OCI-LY3 (cell line): ENCODE results near the gene STIM1.

Experiments
- H2AFZ ChIP-seq: fragments of 200-600, 300-600 bp; shearing (Covaris generic); 2 replicates; pipeline ENCODE4 v1.6.0; 2014; ENCODE audit warnings: antibody characterized with exemption, low read depth, low read length
- H3K27ac ChIP-seq: fragments of 200-600, 300-600 bp; sonication (generic); 2 replicates; pipeline ENCODE4 v1.5.1; 2014; ENCODE audit warnings: mild to moderate bottlenecking, low read length, moderate library complexity, mixed read lengths
- H3K27me3 ChIP-seq: fragments of 200-600, 300-600 bp; sonication (generic); 2 replicates; pipeline ENCODE4 v1.6.1; 2014; ENCODE audit warnings: low read depth, low read length, mixed read lengths
- H3K36me3 ChIP-seq: fragments of 200-600, 300-600 bp; sonication (generic); replicated peaks from 2 replicates; pipeline ENCODE3; 2014; ENCODE audit warnings: low read depth, low read length, mixed read lengths
- H3K4me1 ChIP-seq: fragments of 300-600, 200-600 bp; sonication (generic); 2 replicates; pipeline ENCODE4 v1.6.1; 2014; ENCODE audit warnings: low read length, mixed read lengths
- H3K4me2 ChIP-seq: fragments of 200-600, 300-600 bp; sonication (generic); 2 replicates; pipeline ENCODE4 v1.6.1; 2014; ENCODE audit warnings: low read length, mixed read lengths
- H3K4me3 ChIP-seq: fragments of 300-600, 200-600 bp; sonication (generic); 2 replicates; pipeline ENCODE4 v1.5.1; 2014; ENCODE audit warnings: antibody characterized with exemption, mild to moderate bottlenecking, low read length, moderate library complexity
- H3K79me2 ChIP-seq: fragments of 300-600, 200-600 bp; shearing (Covaris generic); 2 replicates; pipeline ENCODE4 v1.6.1; 2014; ENCODE audit warnings: mild to moderate bottlenecking, low read length, mixed read lengths
- H3K9ac ChIP-seq: fragments of 300-600, 200-600 bp; shearing (Covaris generic); 2 replicates; pipeline ENCODE4 v1.6.0; 2014; ENCODE audit warnings: mild to moderate bottlenecking, low read length, moderate library complexity
- H3K9me3 ChIP-seq: fragments of 200-600, 300-600 bp; shearing (Covaris generic); 2 replicates; pipeline ENCODE4 v1.6.1; 2014; ENCODE audit warnings: low read length, mixed read lengths; ENCODE audit not compliant: insufficient read depth
- H4K20me1 ChIP-seq: fragments of 200-600, 300-600 bp; sonication (generic); 2 replicates; pipeline ENCODE4 v1.6.1; 2016; ENCODE audit warnings: low read length, mixed read lengths; ENCODE audit not compliant: insufficient read depth
- EZH2phosphoT487 ChIP-seq: fragments of 200-600 bp; shearing (Covaris generic); IDR thresholded peaks from 2 replicates; pipeline ENCODE4 v1.6.1; 2018; ENCODE audit warnings: antibody characterized with exemption, mixed run types, low read depth
- TF ChIP-seq, protein P1 (sequence below): fragments of 200-600, 300-600 bp; sonication (generic); IDR thresholded peaks from 2 replicates; pipeline ENCODE4 v1.5.1; 2014; ENCODE audit warnings: antibody characterized with exemption, low read length, low read depth

The STIM1 gene

DNA sequence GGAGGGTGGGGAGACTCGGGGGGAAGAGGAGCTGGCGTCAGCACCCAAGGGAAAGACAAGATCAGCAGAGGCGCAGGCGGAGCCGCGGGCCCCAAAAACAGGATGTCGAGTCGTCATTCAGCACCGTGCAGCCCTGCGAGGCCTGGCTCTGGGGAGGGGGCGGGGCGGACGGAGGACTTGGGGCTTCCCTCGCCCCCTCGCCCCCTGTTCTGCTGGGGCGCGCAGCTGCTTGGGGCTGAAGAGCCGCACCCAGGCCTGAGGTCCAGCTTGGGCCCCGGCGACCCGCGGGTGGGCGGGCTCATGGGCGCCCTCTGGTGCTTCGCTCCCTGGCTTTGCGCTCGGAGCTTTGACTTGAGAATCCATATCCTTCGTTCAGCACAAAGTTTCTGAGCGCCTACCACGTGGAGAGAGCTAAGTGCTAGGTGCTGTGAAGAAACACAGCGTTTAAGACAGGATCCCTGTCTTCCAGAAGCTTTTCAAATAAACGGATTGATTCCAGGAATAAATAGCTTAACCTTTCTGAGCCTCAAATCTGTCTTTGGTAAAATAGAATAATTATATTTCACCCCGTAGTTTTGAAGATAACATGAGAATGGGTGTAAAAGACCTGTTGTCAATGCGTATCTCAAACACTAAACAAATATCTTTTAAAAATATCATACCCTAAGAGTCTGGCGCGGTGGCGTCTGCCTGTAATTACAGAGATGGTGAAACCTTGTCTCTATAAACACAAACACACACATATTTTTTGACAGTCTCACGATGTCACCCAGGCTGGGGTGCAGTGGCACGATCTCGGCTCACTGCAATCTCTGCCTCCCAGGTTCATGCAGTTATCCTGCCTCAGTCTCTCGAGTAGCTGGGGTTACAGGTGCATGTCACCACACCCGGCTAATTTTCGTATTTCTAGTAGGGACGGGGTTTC lies 13.8 kb upstream of the STIM1 start:
- peaks cover 16% of the 10 kb centered on the region for H3K36me3 ChIP-seq
- no peaks in the 10 kb centered on the region for H3K9me3 ChIP-seq
- H2AFZ ChIP-seq = peak overlapping the region; percentile 98
- H3K27me3 ChIP-seq = no peaks in the 10 kb centered on the region
- H3K4me1 ChIP-seq = peaks cover 38% of the 10 kb centered on the region
- H3K27ac ChIP-seq = peak overlapping the region; percentile 85
- no peak for TF ChIP-seq EZH2phosphoT487
- TF ChIP-seq, protein P1, sequence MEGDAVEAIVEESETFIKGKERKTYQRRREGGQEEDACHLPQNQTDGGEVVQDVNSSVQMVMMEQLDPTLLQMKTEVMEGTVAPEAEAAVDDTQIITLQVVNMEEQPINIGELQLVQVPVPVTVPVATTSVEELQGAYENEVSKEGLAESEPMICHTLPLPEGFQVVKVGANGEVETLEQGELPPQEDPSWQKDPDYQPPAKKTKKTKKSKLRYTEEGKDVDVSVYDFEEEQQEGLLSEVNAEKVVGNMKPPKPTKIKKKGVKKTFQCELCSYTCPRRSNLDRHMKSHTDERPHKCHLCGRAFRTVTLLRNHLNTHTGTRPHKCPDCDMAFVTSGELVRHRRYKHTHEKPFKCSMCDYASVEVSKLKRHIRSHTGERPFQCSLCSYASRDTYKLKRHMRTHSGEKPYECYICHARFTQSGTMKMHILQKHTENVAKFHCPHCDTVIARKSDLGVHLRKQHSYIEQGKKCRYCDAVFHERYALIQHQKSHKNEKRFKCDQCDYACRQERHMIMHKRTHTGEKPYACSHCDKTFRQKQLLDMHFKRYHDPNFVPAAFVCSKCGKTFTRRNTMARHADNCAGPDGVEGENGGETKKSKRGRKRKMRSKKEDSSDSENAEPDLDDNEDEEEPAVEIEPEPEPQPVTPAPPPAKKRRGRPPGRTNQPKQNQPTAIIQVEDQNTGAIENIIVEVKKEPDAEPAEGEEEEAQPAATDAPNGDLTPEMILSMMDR = peak; percentile 79
- H4K20me1 ChIP-seq = peaks cover 32% of the 10 kb centered on the region
- H3K79me2 ChIP-seq = peaks cover 40% of the 10 kb centered on the region
- peak overlapping the region; percentile 96 for H3K9ac ChIP-seq
- peak overlapping the region; percentile 95 for H3K4me3 ChIP-seq
- peak overlapping the region; percentile 99 for H3K4me2 ChIP-seq

DNA sequence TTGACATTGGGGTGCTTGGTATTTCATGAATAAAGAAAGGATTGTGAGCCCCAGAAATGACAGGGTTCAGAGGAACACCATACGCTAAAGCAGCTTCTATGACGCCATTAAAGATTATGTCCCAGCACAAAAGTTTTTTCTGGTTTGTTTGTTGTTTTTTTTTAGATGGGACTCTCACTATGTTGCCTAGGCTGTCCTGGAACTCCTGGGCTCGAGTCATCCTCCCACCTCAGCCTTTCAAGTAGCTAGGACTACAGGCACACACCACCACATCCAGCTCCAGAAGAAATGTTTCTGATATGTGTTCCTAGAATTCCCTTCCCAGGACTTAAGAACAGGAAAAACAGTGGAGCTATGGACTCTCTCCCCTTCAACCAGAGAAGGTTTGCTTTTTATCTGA lies 12.1 kb upstream of the STIM1 start:
- H3K27me3 ChIP-seq = peaks cover 5% of the 10 kb centered on the region
- peaks cover 22% of the 10 kb centered on the region for H3K4me1 ChIP-seq
- H3K4me2 ChIP-seq = no peak overlapping the region
- TF ChIP-seq, protein P1 = no peak
- TF ChIP-seq EZH2phosphoT487 = no peak
- H3K9me3 ChIP-seq = no peaks in the 10 kb centered on the region
- no peak overlapping the region for H3K4me3 ChIP-seq
- H3K27ac ChIP-seq = no peak overlapping the region
- peaks cover 24% of the 10 kb centered on the region for H3K79me2 ChIP-seq
- H3K9ac ChIP-seq = no peak overlapping the region
- peaks cover 6% of the 10 kb centered on the region for H3K36me3 ChIP-seq
- H2AFZ ChIP-seq = no peak overlapping the region
- peaks cover 16% of the 10 kb centered on the region for H4K20me1 ChIP-seq

DNA sequence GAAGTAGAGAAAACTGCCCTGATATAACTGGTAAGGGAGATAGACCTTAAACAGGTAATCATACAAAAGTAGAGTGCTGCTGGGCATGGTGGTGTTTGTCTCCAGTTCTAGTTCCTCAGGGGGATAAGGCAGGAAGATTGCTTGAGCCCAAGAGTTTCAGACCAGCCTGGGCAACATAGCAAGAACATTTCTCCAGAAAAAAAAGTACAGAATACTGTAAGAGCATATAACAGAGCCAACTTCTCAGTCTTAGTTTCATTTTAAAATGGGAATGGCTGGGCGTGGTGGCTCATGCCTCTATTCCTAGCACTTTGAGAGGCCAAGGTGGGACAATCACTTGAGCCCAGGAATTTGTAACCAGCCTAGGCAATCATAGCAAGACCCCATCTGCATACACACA lies 10.2 kb upstream of the STIM1 start:
- Histone ChIP-seq H3K9ac (no peak overlapping the region), H3K27me3 (peaks cover 8% of the 10 kb centered on the region), H3K79me2 (peaks cover 5% of the 10 kb centered on the region), H3K36me3 (no peaks in the 10 kb centered on the region), H2AFZ (no peak overlapping the region), H4K20me1 (no peaks in the 10 kb centered on the region), H3K9me3 (no peaks in the 10 kb centered on the region), H3K27ac (no peak overlapping the region), H3K4me3 (no peak overlapping the region), H3K4me1 (peaks cover 10% of the 10 kb centered on the region), H3K4me2 (no peak overlapping the region)
- no peak for TF ChIP-seq EZH2phosphoT487
- TF ChIP-seq, protein P1 = no peak

DNA sequence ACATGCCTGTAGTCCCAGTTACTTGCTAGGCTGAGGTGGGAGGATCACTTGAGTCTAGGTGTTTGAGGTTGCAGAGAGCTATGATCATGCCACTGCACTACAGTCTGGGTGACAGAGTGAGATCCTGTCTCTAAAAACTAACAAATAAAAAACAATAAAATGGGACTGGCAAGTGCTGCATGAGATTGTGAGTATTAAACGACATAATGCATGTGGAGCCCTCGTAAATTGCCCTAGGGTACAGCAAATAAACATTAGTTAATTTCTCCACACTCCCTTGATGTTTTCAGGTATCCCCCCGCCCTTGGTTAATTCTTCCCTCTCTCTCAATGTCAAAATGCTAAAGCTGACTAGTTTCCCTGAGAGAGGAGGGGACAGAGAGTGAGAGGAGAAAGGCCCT lies 9.8 kb upstream of the STIM1 start:
- Histone ChIP-seq H3K9ac (no peak overlapping the region), H3K27me3 (peaks cover 8% of the 10 kb centered on the region), H3K36me3 (no peaks in the 10 kb centered on the region), H3K9me3 (no peaks in the 10 kb centered on the region), H4K20me1 (no peaks in the 10 kb centered on the region), H3K79me2 (peaks cover under 1% of the 10 kb centered on the region; the same call in 1 of the 2 replicates), H3K4me2 (no peak overlapping the region), H3K27ac (no peak overlapping the region), H3K4me3 (no peak overlapping the region), H2AFZ (no peak overlapping the region), H3K4me1 (peaks cover 10% of the 10 kb centered on the region)
- TF ChIP-seq, protein P1 = no peak
